ENCODE data around the gene C20orf96.

DNA sequence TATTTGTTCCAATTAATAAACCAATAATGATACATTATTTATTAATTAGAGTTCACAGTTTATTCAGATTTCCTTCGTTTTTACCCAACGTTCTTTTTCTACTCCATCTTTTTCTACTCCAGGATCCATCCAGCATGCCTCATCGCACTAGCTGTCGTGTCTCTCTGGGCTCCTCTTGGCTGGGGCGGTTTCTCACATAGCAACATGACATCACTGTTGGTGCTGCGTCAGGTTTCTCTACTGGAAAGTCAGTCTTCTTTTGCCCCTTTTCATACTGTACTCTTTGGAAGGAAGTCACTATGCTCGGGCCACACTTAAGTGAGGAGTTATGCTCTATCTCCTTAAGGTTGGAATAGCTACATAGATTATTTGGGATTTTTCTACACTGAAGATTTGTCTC, 21.1 kb upstream of the C20orf96 start:
- TF ChIP-seq, protein P1, sequence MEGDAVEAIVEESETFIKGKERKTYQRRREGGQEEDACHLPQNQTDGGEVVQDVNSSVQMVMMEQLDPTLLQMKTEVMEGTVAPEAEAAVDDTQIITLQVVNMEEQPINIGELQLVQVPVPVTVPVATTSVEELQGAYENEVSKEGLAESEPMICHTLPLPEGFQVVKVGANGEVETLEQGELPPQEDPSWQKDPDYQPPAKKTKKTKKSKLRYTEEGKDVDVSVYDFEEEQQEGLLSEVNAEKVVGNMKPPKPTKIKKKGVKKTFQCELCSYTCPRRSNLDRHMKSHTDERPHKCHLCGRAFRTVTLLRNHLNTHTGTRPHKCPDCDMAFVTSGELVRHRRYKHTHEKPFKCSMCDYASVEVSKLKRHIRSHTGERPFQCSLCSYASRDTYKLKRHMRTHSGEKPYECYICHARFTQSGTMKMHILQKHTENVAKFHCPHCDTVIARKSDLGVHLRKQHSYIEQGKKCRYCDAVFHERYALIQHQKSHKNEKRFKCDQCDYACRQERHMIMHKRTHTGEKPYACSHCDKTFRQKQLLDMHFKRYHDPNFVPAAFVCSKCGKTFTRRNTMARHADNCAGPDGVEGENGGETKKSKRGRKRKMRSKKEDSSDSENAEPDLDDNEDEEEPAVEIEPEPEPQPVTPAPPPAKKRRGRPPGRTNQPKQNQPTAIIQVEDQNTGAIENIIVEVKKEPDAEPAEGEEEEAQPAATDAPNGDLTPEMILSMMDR (IDR thresholded peaks at IDR 0.05) = no peak
- no peak for TF ChIP-seq EZH2 (IDR thresholded peaks at IDR 0.05; ENCODE audit: borderline replicate concordance, insufficient read depth, low read depth, low read length, poor library complexity, severe bottlenecking)
